Stimulated activated CD4-positive, alpha-beta T cell treated with anti-CD3 and anti-CD28 coated beads, Interleukin-4, amount 100 ng/mL, for 48 hours (primary cell): ENCODE results near the gene SYT8.

ENCODE experiments used
- DNase-seq, 2 donors: peaks; one replicate each; pipeline ENCODE4 v3.0.0-alpha.2; 2020; ENCODE audit warnings: low read depth in 2 of 2

Gene SYT8

DNA sequence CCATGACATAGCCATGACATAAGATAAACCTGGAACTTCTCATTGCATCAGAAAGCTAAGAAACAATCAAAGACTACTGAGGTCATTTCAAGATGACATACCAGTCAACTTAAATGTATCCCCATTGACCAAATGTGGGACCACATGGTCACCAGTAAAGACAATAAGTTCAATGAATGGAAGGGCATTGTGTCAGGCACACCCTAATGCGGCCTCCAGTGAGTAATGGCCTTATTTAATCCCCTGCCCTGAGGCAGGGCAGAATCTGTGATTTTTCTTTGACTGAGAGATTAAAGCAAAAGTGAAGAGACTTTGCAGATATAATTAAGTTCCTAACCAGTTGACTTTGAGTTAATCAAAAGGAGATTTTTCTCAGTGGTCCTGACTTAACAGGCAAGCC lies 17.3 kb upstream of the SYT8 start:
- no peak for DNase-seq

DNA sequence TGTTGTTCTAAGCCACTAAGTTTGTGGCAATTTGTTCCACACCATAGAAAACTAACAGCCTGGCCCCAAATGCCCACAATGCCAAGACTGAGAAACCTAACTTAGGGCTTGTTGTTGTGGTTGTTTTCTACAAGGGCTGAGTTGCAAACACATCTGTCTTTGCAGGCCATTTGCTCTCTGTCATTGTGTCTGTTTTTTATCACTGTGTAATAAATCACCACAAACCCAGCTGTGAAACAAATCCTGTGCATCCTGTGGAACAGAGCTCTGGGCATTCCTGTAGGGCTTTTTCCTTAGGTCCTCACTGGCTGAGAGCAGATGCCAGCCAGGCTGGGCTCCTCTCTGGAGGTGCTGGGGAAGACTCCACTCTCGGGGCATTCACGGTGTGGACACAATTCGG lies 15.7 kb upstream of the SYT8 start:
- no peak for DNase-seq

- no peak for DNase-seq
Observed at GRCh38 chr11:1820463-1821325, 14.1 kb upstream of the SYT8 start.

GRCh38 chr11:1821562-1821961 lies 13.2 kb upstream of the SYT8 start:
- no peak for DNase-seq

DNA sequence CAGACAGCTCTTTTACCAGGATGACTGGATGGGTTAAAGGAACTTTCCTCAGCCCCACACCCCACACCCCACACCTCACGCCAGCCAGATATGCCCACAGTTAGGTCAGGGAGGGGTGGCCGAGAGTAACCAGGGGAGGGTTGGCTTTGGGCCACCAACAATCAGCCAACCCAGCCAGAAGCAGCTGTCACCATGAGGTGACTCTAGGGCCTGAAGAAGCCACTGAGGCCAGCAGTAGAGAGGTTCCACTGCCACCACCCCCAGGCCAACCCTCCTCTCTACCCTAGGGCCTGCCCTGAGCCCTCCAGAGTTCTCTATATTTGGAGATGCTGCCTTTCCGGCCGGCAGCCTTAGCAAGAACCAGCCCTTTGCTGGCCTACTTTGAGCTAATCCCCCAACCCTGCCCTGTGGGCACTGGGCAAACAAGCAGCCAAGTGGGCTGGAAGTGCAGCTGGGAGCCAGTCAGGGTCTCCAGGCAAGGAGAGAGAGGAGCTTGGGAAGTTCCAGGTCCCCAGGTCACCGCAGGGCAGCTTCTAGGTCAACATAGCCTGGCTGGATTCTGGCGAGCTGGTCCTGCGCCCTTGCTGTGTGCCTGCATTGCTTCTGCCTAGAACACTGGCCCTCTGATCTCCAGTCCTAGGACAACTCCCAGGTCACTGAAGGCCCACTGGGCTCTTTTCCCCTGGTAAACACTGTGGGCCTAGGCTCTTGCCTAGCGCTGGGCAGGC lies 12.0 kb upstream of the SYT8 start:
- no peak for DNase-seq

DNA sequence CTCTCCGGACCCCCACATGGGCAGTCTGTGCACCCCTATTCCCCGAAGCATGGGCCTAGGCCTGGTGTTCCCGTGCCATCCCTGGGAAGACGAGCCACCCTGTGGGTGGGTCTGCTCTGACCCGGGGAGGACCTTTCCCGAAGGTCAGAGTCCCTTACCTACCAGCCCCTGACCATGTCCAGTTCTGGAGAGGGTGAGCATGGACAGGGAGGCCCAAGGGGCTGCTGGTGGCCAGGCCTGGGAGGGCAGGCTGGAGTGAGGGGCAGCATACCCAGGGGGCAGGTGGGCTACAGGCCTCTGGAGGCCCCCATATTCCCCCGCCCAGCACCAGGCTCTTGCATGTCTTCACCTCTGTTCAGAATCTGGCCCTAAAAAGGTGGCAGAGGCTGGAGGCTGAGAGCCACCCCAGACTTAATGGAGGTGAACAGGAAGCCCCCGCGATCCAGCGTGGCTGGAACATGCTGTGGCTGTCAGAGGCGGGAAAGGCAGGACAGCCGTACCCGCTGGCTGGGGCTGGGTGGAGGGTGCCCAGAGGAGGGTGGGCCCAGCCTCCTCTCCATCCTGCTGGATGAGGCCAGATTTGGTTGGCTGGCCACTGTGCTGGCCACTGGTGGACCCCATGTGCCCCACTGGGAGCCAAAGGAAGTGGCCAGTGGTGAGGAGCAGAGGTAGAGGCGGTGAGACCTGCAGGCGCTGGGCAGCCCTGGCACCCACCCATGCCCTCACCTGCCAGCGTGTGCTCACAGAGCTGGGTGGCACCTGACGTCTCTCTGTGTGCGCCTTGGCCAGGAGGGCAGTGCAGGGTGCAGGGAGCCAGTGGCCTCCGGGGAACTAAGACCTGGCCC lies 11.2 kb upstream of the SYT8 start:
- DNase-seq = no peak

- DNase-seq = no peak
Observed at GRCh38 chr11:1824221-1825038, 10.4 kb upstream of the SYT8 start.

DNA sequence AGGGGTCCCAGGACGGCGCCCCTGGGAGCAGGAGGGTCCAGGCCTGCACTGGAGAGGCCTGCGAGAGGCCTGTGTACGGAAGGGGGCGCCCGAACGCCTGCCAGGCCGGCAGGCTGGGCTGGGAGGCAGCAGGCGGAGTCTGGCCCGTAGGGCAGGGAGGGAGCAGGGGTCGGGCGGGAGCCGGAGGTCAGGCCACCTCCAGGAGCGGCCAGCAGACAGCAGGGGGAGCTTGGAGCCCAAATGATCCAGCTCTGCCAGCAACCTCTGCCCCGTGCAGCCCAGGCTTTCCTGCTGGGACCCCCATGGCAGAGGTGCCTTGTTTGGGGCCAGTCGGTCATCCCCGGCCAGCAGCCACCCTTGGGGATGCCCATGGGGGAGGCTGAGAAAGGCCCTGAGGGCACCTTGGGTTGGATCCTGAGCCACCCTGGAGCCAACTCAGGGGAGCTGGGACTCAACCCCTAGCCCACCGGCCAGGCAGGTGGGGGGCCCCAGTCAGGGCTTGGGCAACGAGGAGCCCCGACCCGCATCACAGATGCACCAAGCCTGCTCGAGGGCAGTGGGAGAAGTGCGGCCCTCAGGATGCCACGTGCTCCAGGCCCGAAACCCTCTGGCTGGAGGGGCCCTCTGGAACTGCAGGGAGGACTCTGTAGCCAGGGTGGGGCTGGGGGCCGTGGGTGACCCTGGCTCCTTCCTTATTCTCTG lies 9.6 kb upstream of the SYT8 start:
- no peak for DNase-seq

- no peak for DNase-seq
Observed at GRCh38 chr11:1825785-1826451, 8.9 kb upstream of the SYT8 start.

GRCh38 chr11:1826552-1827094 lies 8.2 kb upstream of the SYT8 start:
- no peak for DNase-seq

GRCh38 chr11:1827095-1827813 lies 7.5 kb upstream of the SYT8 start:
- no peak for DNase-seq

GRCh38 chr11:1827931-1828330 lies 6.9 kb upstream of the SYT8 start:
- no peak for DNase-seq

GRCh38 chr11:1828542-1828941 lies 6.2 kb upstream of the SYT8 start:
- DNase-seq = no peak

DNA sequence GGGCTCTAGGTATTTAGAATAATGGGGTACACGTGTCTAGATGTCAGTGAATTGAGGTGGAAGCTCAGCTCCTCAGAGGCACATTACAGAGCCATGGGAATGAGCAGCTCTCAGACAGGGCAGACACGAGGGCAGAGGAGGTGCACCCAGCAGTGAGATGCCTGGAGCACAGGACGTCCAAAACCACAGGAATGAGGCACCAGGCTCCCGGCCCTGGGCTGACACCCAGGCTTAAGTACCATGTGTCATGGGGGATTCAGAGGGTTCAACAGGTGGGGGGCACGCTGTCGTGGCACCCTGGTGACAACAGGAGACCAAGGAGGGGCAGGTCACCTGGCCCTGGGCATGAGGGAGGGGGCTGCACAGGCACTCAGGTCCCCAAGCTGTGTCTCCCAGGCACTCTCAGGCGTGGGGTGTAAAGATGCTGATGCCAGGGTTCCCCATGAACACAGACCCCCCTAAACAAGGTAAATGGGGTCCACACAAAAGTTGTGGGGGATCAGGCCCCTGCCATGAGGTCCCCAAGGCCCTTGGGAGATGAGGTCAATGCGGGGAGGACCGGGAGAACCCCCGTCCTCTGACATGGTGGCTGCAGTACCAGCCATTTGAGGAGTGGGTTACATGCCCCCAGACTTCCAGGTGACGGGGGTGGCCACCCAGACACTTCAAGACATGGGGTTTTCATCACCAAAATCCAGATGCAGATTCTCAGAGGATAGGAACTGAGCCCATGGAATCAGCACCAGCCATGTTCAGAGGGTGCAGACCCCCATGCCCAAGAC lies 5.6 kb upstream of the SYT8 start:
- no peak for DNase-seq

GRCh38 chr11:1830004-1830321 lies 4.8 kb upstream of the SYT8 start:
- DNase-seq = no peak

- DNase-seq = no peak
Observed at GRCh38 chr11:1830322-1831223, 4.2 kb upstream of the SYT8 start.

DNA sequence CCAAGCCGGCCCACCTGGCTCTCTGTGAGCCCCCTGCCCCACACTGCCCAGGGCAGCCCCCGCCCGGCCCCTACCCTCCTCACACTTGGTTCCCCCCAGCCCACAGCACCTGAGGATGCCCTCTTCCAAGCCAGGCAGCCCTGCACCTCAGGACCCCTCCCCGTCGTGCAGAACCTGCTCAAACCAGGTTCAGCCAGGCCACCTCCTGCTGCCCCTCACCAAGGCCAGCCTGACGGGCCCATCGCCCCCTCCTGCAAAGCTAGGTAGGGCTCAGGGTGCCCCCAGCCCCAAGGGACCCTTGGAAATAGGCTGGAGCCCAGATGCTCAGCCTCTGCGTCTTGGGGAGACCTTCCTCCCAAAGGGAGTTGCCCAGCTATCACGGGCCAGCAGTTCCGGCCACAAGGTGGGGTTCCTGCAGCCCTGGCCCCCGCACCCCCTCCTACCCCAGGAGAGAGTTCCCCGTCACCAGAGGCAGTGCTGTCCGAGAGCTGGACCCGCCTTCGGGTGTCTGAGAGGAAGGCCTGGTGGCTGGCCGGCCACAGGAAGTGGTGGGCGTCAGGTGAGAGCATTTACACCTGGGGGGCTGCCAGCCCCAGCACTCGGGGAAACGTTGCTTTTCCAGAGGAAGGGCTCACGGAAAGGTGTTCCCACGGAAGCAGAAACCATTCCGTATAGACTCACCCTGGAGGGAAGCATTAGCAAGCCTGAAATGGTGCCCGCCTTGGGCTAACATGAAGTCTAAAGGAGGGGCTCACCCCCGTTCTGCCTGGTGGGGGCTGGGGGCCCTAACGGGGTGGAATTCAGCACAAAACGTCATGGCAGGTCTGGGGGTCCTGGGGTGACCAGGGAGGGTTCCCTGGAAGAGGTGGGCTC lies 3.2 kb upstream of the SYT8 start:
- DNase-seq = no peak
